Measurements from ENCODE around the gene PDE4C. TPM values are rescaled to one million over a fixed set of nuclear protein-coding genes. Genes with fewer than 3 reads are reported as not detected.
A peak's percentile ranks its signal among the peaks of the same experiment; 100 is the strongest.

Gene PDE4C
- total and polyA plus RNA-seq, 10 of the 15 experiments (the other 5 are each of a cell fraction or from before 2014, with no cell fraction given), result 0.08 to 0.73 (median 0.34) TPM

- TF ChIP-seq RELB (IDR thresholded peaks at IDR 0.05; ENCODE audit: low read depth) (no peak; the same call in 1 of the 2 replicates), MYB (IDR thresholded peaks at IDR 0.05; ENCODE audit: borderline replicate concordance, low read depth, low read length) (no peak), E4F1 (IDR thresholded peaks at IDR 0.05; ENCODE audit: borderline replicate concordance, partially characterized antibody) (no peak), SREBF2 (IDR thresholded peaks at IDR 0.05; ENCODE audit: low read length) (no peak), BACH1 (IDR thresholded peaks at IDR 0.05; ENCODE audit: borderline replicate concordance) (no peak), POU2F2 (IDR thresholded peaks at IDR 0.05; ENCODE audit: borderline replicate concordance, low read depth, low read length) (no peak; the same call in 2 of the 3 replicates), KAT2A (conservative IDR thresholded peaks at IDR 0.05; ENCODE audit: control insufficient read depth, low read depth, low read length) (no peak), PKNOX1 (IDR thresholded peaks at IDR 0.05) (no peak), RUNX3 (IDR thresholded peaks at IDR 0.05; ENCODE audit: low read length) (no peak), JUNB (IDR thresholded peaks at IDR 0.05) (no peak), SMAD5 (IDR thresholded peaks at IDR 0.05; ENCODE audit: low read depth) (no peak), BCL3 (IDR thresholded peaks at IDR 0.05; ENCODE audit: borderline replicate concordance, insufficient read depth, low read depth, low read length, poor library complexity, severe bottlenecking) (no peak), TBL1XR1 (IDR thresholded peaks at IDR 0.05; ENCODE audit: low read depth, low read length) (no peak), MXI1 (IDR thresholded peaks at IDR 0.05; ENCODE audit: low read depth, low read length) (0 out of 2 replicates have a peak, but pooled peaks have one; percentile 9), NR2F1 (conservative IDR thresholded peaks at IDR 0.05) (no peak), LARP7 (IDR thresholded peaks at IDR 0.05) (no peak), MEF2B (IDR thresholded peaks at IDR 0.05; ENCODE audit: partially characterized antibody, poor library complexity, severe bottlenecking) (peak; percentile 35), YY1 (IDR thresholded peaks at IDR 0.05; ENCODE audit: low read depth, low read length) (no peak)
Observed at GRCh38 chr19:18205200-18205892, 20.9 kb downstream of the PDE4C start (continued).
